Activated CD4-positive, alpha-beta T cell treated with anti-CD3 and anti-CD28 coated beads for 36 hours (primary cell): ENCODE measurements around the gene CEP41. TPM values are rescaled to one million over a fixed set of nuclear protein-coding genes. Genes with fewer than 3 reads are reported as not detected.

Experiments
- ATAC-seq: fragments of 200-7000 bp; cut with Tn5 transposase; one replicate; pipeline ENCODE4 v1.10.0; 2021; ENCODE audit warnings: mild to moderate bottlenecking, moderate library complexity
- CTCF ChIA-PET: fragments of 350-600 bp; sonication (Branson Sonifier 250); formaldehyde crosslinking; loops from one replicate; lab custom pipeline; 2021; ENCODE audit warnings: antibody characterized with exemption; lab: Charles Lee
- POLR2A ChIA-PET: fragments of 350-600 bp; sonication (Branson Sonifier 250); formaldehyde crosslinking; loops from one replicate; lab custom pipeline; 2021; ENCODE audit warnings: antibody characterized with exemption, inconsistent platforms; lab: Charles Lee
- DNase-seq: peaks from one replicate; pipeline ENCODE4 v3.0.0-alpha.2; 2020
- H3K27ac Mint-ChIP-seq: one replicate; pipeline ENCODE4 v1.8.0; 2021; ENCODE audit warnings: mixed read lengths
- H3K27me3 Mint-ChIP-seq: one replicate; pipeline ENCODE4 v1.8.0; 2021; ENCODE audit warnings: mixed read lengths
- H3K36me3 Mint-ChIP-seq: one replicate; pipeline ENCODE4 v1.8.0; 2021; ENCODE audit warnings: low read depth, mixed read lengths
- H3K4me1 Mint-ChIP-seq: one replicate; pipeline ENCODE4 v1.8.0; 2021; ENCODE audit warnings: mixed read lengths
- H3K4me3 Mint-ChIP-seq: one replicate; pipeline ENCODE4 v1.8.0; 2021; ENCODE audit warnings: mild to moderate bottlenecking, moderate library complexity, mixed read lengths
- H3K9me3 Mint-ChIP-seq: one replicate; pipeline ENCODE4 v1.8.0; 2021; ENCODE audit warnings: low read depth, mixed read lengths
- intact Hi-C, 2 experiments: fragments of 100-400 bp; cut with DNase I in 1 of 2; cut with micrococcal nuclease in 1 of 2; formaldehyde crosslinking; loops; one replicate each; pipeline versions ENCODE4 v1.14.2 to v1.15.1; 2022 to 2024; cut with DNase I, micrococcal nuclease
- total RNA-seq, 2 experiments: library from RNA; stranded (reverse); gene quantifications; one replicate each; pipeline ENCODE4 v1.2.3, GENCODE V29; 2021

Gene CEP41
- total RNA-seq, 2 experiments from 2014 or later: 19.7 to 21.2 TPM

- Mint-ChIP-seq H3K36me3 (no peaks in the 10 kb centered on the region), H3K9me3 (peaks cover 3% of the 10 kb centered on the region), H3K27me3 (peaks cover 8% of the 10 kb centered on the region), H3K27ac (no peak overlapping the region), H3K4me3 (no peak overlapping the region), H3K4me1 (peaks cover 14% of the 10 kb centered on the region)
- intact Hi-C loops: loop anchor here in 1 of 2 experiments (10.0 kb wide), 1 partner anchor 275 kb away; no protein-coding TSS in a partner anchor
- POLR2A ChIA-PET: interaction anchor here (0.6 kb wide), 1 partner anchor 239 kb away, joined by 6 read pairs; no protein-coding TSS in a partner anchor
- DNase-seq: no peak
- CTCF ChIA-PET: no interaction called here
- no peak for ATAC-seq
Observed at GRCh38 chr7:130479716-130480400, 39.0 kb upstream of the CEP41 start.

GRCh38 chr7:130478991-130479390, 38.2 kb upstream of the CEP41 start:
- no peak overlapping the region for H3K27ac Mint-ChIP-seq
- H3K4me3 Mint-ChIP-seq: no peak overlapping the region
- ChIA-PET CTCF (no interaction called here), POLR2A (no interaction called here)
- no peak for DNase-seq
- H3K27me3 Mint-ChIP-seq: peaks cover 6% of the 10 kb centered on the region
- peaks cover 14% of the 10 kb centered on the region for H3K4me1 Mint-ChIP-seq
- no peaks in the 10 kb centered on the region for H3K36me3 Mint-ChIP-seq
- H3K9me3 Mint-ChIP-seq: peaks cover 3% of the 10 kb centered on the region
- intact Hi-C loops: no loop called here
- ATAC-seq: no peak

GRCh38 chr7:130476297-130477150, 35.7 kb upstream of the CEP41 start:
- intact Hi-C loops: no loop called here
- H3K4me3 Mint-ChIP-seq: no peak overlapping the region
- DNase-seq: no peak
- peaks cover 2% of the 10 kb centered on the region for H3K27me3 Mint-ChIP-seq
- H3K4me1 Mint-ChIP-seq: peaks cover 14% of the 10 kb centered on the region
- ChIA-PET POLR2A (no interaction called here), CTCF (interaction anchor here (0.6 to 1.7 kb wide), 5 partner anchors 8 to 64 kb away, joined by 3 to 4 read pairs (median 4); no protein-coding TSS in a partner anchor)
- peak; percentile 92 for ATAC-seq
- H3K9me3 Mint-ChIP-seq: peaks cover 3% of the 10 kb centered on the region
- H3K27ac Mint-ChIP-seq: no peak overlapping the region
- H3K36me3 Mint-ChIP-seq: no peaks in the 10 kb centered on the region

- Mint-ChIP-seq H3K27me3 (peaks cover 2% of the 10 kb centered on the region), H3K27ac (no peak overlapping the region), H3K4me3 (no peak overlapping the region), H3K36me3 (no peaks in the 10 kb centered on the region), H3K4me1 (peaks cover 14% of the 10 kb centered on the region), H3K9me3 (peaks cover 3% of the 10 kb centered on the region)
- ChIA-PET POLR2A (no interaction called here), CTCF (interaction anchor here (0.6 to 1.5 kb wide), 2 partner anchors 11 to 1191 kb away, joined by 3 to 4 read pairs; no protein-coding TSS in a partner anchor)
- intact Hi-C loops: no loop called here
- no peak for DNase-seq
- ATAC-seq: no peak
Observed at GRCh38 chr7:130475776-130476175, 35.0 kb upstream of the CEP41 start.

- Mint-ChIP-seq H3K4me3 (no peak overlapping the region), H3K9me3 (peaks cover 3% of the 10 kb centered on the region), H3K36me3 (no peaks in the 10 kb centered on the region), H3K27ac (no peak overlapping the region), H3K27me3 (peaks cover 3% of the 10 kb centered on the region), H3K4me1 (peaks cover 14% of the 10 kb centered on the region)
- ChIA-PET CTCF (interaction anchor here (0.6 to 1.7 kb wide), 4 partner anchors 13 to 284 kb away, joined by 3 to 6 read pairs (median 3); no protein-coding TSS in a partner anchor), POLR2A (no interaction called here)
- no peak for DNase-seq
- intact Hi-C loops: no loop called here
- no peak for ATAC-seq
Observed at GRCh38 chr7:130473876-130474275, 33.1 kb upstream of the CEP41 start.

- no peak for DNase-seq
- H3K4me1 Mint-ChIP-seq: peaks cover 14% of the 10 kb centered on the region
- H3K27ac Mint-ChIP-seq: no peak overlapping the region
- intact Hi-C loops: no loop called here
- no peaks in the 10 kb centered on the region for H3K36me3 Mint-ChIP-seq
- POLR2A ChIA-PET: no interaction called here
- H3K9me3 Mint-ChIP-seq: peaks cover 1% of the 10 kb centered on the region
- no peak overlapping the region for H3K4me3 Mint-ChIP-seq
- H3K27me3 Mint-ChIP-seq: peaks cover 3% of the 10 kb centered on the region
- CTCF ChIA-PET: interaction anchor here (0.6 to 1.7 kb wide), 3 partner anchors 14 to 284 kb away, joined by 3 to 6 read pairs (median 3); no protein-coding TSS in a partner anchor
- ATAC-seq: no peak
Observed at GRCh38 chr7:130473289-130473688, 32.5 kb upstream of the CEP41 start.

- intact Hi-C loops: no loop called here
- ChIA-PET POLR2A (no interaction called here), CTCF (interaction anchor here (0.6 to 1.2 kb wide), 3 partner anchors 28 to 336 kb away, joined by 3 read pairs; no protein-coding TSS in a partner anchor)
- Mint-ChIP-seq H3K36me3 (no peaks in the 10 kb centered on the region), H3K4me1 (peaks cover 10% of the 10 kb centered on the region), H3K4me3 (no peak overlapping the region), H3K27ac (no peak overlapping the region), H3K9me3 (no peaks in the 10 kb centered on the region), H3K27me3 (peaks cover 2% of the 10 kb centered on the region)
- ATAC-seq (no peak), DNase-seq (no peak)
Observed at GRCh38 chr7:130471974-130472373, 31.2 kb upstream of the CEP41 start.

GRCh38 chr7:130468612-130469011, 27.8 kb upstream of the CEP41 start:
- peaks cover 3% of the 10 kb centered on the region for H3K9me3 Mint-ChIP-seq
- no peak overlapping the region for H3K27ac Mint-ChIP-seq
- ChIA-PET POLR2A (no interaction called here), CTCF (interaction anchor here (0.6 kb wide), 1 partner anchor 55 kb away, joined by 3 read pairs; no protein-coding TSS in a partner anchor)
- no peak for DNase-seq
- intact Hi-C loops: no loop called here
- no peaks in the 10 kb centered on the region for H3K36me3 Mint-ChIP-seq
- ATAC-seq: no peak
- no peak overlapping the region for H3K4me3 Mint-ChIP-seq
- peaks cover 2% of the 10 kb centered on the region for H3K4me1 Mint-ChIP-seq
- peaks cover 2% of the 10 kb centered on the region for H3K27me3 Mint-ChIP-seq

GRCh38 chr7:130463553-130464434, 23.0 kb upstream of the CEP41 start:
- no peak for DNase-seq
- ChIA-PET CTCF (interaction anchor here (1.4 to 1.5 kb wide), 2 partner anchors 13 to 53 kb away, joined by 3 to 4 read pairs; no protein-coding TSS in a partner anchor), POLR2A (no interaction called here)
- no peak for ATAC-seq
- H3K4me1 Mint-ChIP-seq: peaks cover 3% of the 10 kb centered on the region
- no peak overlapping the region for H3K4me3 Mint-ChIP-seq
- no peak overlapping the region for H3K27ac Mint-ChIP-seq
- H3K9me3 Mint-ChIP-seq: peaks cover 8% of the 10 kb centered on the region
- intact Hi-C loops: no loop called here
- peaks cover 2% of the 10 kb centered on the region for H3K36me3 Mint-ChIP-seq
- H3K27me3 Mint-ChIP-seq: no peaks in the 10 kb centered on the region

- POLR2A ChIA-PET: no interaction called here
- intact Hi-C loops: no loop called here
Observed at GRCh38 chr7:130461272-130461671, 20.5 kb upstream of the CEP41 start.

More at GRCh38 chr7:130461272-130461671, 20.5 kb upstream of the CEP41 start:
- peaks cover 2% of the 10 kb centered on the region for H3K36me3 Mint-ChIP-seq
- DNase-seq (no peak), ATAC-seq (no peak)
- peaks cover 12% of the 10 kb centered on the region for H3K9me3 Mint-ChIP-seq
- CTCF ChIA-PET: interaction anchor here (0.9 kb wide), 1 partner anchor 47 kb away, joined by 3 read pairs; no protein-coding TSS in a partner anchor
- H3K4me3 Mint-ChIP-seq: no peak overlapping the region
- peaks cover 10% of the 10 kb centered on the region for H3K4me1 Mint-ChIP-seq
- H3K27me3 Mint-ChIP-seq: no peaks in the 10 kb centered on the region
- no peak overlapping the region for H3K27ac Mint-ChIP-seq
